GM18519 (cell line): Measurements from ENCODE around the gene HMBS.
A peak's percentile ranks its signal among the peaks of the same experiment; 100 is the strongest.

Source experiments
- ATAC-seq: cut with Tn5 transposase; IDR thresholded peaks from one replicate; pipeline ENCODE4 v1.9.1; 2021; ENCODE audit warnings: mild to moderate bottlenecking, moderate library complexity; ENCODE audit not compliant: unreplicated experiment, low FRiP score

HMBS gene

DNA sequence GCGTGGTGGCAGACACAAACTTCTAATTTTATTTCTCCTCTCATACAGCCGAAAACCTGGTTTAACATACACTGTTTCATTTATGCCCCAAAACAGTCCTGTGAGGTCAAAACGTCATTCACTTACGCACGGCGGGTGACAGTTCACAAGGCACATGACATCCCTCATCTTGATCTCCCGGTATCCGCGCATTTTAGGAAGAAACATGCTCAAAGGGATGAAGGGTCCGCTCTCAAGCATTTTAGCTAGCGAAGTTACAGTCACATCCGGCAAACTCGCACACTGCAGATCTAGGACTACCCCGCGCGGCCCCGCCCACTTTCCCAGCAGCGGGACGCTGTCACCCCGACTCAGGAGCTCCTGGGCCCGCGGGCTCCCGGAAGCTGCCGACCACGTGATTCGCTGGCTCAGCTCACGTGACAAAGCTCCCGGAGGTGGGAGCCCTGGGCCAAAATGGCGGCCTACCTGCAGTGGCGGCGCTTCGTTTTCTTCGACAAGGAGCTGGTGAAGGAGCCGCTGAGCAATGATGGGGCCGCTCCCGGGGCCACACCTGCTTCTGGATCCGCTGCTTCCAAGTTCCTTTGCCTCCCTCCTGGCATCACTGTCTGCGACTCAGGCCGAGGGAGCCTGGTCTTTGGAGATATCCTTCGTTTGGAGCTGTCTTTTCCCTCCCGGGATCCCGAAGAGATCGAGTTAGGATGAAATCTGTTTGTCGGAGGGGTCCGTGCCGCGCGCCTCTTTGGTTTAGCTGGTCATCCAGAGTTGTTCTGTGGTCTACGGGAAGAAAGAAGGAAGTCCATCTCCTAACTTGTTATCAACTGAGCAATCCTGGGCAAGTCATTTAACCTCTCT lies 17.1 kb upstream of the HMBS start, which contains the start of gene VPS11:
Gene VPS11, plus strand, starts transcription at position 448 of the 852 bp plus-strand sequence. Its CDS starts 6 bp downstream, at position 454.
- ATAC-seq, result peak; percentile 73

DNA sequence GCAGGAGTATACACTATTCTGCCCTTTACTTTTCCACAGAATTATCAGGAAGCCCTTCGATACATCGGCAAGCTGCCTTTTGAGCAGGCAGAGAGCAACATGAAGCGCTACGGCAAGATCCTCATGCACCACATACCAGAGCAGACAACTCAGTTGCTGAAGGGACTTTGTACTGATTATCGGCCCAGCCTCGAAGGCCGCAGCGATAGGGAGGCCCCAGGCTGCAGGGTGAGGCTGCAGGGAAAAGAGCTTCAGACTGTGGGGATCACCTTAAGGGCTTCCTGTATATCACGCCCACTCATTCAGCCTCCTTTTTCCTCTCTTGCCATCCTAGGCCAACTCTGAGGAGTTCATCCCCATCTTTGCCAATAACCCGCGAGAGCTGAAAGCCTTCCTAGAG lies 6.8 kb upstream of the HMBS start:
- ATAC-seq, result no peak

DNA sequence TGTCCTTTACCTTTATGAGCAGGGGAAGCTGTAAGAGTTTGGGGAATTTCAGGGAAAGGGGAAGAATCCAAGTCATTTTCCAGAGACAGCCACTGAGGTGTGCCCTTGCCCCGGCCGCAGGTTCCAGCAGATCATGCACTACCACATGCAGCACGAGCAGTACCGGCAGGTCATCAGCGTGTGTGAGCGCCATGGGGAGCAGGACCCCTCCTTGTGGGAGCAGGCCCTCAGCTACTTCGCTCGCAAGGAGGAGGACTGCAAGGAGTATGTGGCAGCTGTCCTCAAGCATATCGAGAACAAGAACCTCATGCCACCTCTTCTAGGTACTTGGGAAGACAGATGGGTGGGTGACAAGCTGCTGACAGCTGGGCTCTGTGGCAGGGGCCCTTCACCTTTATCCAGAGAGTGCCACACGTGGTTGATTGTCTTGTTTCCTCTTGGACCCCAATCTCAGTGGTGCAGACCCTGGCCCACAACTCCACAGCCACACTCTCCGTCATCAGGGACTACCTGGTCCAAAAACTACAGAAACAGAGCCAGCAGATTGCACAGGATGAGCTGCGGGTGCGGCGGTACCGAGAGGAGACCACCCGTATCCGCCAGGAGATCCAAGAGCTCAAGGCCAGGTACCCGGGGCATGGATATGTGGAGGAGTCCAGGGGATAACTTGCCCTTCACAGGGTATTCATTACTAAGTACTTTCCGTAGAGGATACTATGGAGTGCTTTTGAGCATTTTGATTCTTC lies 5.8 kb upstream of the HMBS start:
- no peak for ATAC-seq

DNA sequence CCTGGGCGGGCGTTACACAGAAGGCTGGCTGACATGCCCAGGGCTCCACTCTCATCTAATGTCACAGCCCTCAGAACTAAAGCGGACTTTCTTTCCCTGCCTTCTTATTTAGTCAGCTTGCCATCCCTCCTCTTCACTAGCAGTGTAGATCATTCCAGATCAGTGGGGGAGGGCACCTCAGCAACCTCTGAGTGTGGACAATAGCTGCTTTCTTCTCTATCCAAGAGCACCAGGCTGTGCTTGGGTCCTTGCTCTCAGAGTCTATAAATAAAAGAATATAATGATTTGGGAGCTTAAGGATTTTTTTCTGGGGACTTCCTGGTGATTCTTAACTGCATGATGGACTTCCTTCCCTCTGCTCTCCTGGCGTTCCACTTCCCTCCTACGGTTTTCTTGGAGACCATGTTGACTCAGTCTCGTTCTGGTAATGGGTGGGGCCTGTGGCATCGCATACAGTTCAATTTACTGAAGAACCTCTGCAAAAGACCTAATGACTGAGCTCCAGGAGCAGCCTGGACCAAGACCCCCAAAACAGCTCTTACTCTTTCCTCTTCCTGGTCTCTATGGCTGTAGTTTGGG lies 2.9 kb upstream of the HMBS start:
- no peak for ATAC-seq

DNA sequence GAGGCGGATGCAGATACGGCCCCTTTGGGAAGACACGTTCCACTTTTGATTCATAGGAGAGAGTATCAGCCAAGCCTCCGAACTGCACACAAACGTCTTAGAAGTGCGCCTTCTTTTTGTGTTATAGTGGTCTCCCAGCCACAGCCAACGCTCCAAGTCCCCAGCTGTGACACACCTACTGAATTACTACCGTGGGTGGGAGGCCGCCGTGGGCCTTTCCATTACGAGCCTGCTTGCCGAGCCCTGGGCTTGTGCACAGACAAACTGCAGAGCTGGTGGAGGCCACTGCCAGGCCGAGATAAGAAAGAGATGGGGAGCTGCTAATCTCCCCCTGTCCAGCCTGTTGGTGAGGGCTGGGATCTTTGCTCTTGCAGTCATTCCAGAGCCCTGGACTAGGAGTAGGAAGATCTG lies 761 bp downstream of the HMBS start:
- peak; percentile 7 for ATAC-seq

GRCh38 chr11:119087123-119087522 lies 2.4 kb downstream of the HMBS start:
- ATAC-seq, result no peak

DNA sequence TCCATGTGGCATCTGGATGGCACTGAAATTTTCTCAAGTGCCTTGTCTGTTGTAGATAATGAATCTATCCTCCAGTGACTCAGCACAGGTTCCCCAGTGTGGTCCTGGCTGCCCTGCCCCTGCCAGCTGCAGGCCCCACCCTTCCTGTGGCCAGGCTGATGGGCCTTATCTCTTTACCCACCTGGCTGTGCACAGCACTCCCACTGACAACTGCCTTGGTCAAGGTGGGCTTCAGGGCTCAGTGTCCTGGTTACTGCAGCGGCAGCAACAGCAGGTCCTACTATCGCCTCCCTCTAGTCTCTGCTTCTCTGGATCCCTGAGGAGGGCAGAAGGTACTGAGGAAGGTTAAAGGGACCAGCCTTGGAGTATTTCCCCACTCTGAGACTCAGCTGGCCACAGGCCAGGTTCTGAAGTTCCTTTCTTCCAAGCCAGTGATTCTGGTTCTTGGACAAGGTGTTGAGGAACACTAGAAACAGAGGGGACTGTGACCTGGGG lies 3.1 kb downstream of the HMBS start:
- ATAC-seq, result no peak

DNA sequence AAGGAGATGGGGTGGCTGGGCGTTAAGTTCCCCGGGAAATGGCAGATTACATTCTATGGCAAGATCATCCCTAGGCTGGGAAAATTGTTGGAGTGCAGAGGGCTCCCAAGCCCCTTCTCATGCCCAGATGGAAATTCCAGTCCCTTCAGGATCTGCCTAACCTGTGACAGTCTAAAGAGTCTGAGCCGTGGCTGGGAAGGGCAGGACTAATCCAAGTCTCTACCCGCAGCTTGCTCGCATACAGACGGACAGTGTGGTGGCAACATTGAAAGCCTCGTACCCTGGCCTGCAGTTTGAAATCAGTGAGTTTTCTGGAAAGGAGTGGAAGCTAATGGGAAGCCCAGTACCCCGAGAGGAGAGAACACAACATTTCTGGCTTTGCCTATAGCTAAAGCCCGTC lies 3.7 kb downstream of the HMBS start:
- no peak for ATAC-seq

DNA sequence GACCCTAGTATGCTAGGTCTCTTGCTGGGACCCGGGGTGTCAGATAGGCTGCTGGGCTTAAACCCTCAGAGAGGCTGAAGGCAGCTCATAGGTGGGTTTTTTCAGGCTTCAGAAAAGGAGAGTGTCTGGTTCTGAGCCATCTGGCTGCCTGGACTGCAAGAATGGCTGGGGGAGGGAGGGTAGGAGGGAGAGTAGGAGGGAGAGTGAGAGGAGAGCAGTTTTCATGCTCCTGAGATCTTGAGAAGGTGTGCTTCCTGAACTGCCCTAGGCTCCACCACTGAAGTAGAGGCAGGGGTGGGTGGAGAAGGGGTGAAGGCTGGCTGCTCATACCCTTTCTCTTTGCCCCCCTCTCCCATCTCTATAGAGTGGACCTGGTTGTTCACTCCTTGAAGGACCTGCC lies 4.6 kb downstream of the HMBS start:
- ATAC-seq, result no peak

DNA sequence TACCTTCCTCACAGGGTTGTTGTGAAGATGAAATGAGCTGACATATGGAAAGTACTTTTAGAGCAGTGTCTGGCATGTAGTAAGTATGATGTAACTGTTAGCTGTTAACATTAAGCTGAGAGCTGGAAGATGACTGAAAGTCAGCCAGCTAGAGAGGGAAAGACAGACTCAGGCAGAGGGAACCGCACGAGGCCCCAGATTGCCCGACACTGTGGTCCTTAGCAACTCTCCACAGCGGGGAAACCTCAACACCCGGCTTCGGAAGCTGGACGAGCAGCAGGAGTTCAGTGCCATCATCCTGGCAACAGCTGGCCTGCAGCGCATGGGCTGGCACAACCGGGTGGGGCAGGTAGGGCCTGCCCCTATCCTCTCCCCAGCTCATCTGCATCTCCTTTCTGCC lies 6.5 kb downstream of the HMBS start:
- ATAC-seq, result no peak

DNA sequence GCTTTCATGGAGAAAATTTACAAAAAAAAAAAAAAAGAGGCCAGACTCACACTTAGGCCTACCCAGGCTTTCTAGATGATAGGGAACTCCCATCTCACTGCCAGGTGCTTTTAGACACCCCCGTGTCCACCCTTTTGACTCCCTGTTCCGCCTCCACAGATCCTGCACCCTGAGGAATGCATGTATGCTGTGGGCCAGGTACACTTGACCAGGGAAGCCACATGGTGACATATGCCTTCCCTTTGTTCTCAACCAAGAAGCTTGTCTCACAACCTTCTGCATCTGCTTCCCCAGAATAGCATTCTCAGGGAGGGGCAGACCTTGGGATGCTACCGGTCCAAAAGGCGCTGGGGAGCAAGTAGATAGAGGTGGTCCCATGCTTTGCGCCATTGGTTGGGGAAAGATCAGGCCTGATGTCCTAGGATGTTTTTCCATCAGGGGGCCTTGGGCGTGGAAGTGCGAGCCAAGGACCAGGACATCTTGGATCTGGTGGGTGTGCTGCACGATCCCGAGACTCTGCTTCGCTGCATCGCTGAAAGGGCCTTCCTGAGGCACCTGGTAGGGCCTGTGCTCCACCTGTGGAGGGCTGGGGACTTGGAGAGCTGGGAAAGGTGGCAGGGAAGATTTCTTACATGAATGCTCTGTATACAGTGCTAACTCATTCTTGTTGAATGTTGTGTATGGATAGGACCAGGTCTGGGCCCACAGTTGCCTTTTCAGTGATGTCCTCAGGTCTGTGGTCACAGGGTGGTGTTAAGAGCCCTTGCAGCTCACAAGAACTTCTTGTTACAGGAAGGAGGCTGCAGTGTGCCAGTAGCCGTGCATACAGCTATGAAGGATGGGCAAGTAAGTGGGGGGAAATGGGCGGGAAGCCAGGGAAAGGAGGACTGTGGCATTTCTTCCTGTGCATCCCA lies 7.5 kb downstream of the HMBS start:
- no peak for ATAC-seq

- ATAC-seq, result no peak
These were observed 8.5 kb downstream of the HMBS start for GRCh38 chr11:119092880-119093842.

DNA sequence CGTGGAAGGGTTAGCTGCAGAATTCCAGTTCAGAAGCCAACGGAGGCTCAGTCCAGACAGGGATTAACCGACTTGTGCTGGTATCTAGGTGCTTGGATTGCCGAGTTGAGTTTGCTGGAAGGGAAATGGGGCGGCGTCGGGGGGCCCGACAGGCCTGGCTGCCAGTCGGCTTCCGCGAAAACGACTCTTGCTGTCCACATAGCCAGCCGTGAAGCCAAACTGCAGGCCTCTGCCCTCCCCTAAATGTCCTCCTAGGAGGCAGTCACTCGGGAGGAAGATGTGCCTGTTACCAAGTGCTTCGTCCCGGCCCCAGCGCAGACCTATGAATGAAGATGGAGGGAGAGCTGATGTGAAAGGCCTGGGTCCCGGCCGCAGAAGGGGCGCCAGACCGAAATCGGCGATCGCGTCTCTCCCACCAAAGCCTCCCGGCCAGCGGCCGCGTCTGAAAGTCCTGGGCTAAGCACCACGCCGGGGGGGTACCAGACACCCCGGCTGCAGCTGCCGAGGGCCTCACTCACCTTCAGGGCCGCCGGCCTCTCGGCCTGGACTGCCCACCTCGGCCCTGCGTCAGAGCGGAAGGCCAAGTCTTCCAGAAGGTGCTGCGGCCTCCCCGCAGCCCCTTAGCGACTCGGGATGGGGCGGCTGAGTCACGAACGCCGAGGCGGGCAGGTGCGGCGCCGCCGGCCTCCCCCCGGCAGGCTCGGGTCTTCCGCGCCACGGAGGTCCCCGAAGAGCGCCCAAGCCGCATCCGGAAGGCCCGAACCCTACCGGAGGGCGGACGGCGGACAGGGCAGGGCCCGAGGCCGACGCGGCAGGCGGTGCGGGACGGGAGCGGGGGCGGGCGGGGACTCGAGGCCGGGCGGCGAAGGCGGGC lies 9.5 kb downstream of the HMBS start:
- ATAC-seq, result no peak

- ATAC-seq, result peak; percentile 21
These were observed 10.1 kb downstream of the HMBS start for GRCh38 chr11:119094816-119095065.

DNA sequence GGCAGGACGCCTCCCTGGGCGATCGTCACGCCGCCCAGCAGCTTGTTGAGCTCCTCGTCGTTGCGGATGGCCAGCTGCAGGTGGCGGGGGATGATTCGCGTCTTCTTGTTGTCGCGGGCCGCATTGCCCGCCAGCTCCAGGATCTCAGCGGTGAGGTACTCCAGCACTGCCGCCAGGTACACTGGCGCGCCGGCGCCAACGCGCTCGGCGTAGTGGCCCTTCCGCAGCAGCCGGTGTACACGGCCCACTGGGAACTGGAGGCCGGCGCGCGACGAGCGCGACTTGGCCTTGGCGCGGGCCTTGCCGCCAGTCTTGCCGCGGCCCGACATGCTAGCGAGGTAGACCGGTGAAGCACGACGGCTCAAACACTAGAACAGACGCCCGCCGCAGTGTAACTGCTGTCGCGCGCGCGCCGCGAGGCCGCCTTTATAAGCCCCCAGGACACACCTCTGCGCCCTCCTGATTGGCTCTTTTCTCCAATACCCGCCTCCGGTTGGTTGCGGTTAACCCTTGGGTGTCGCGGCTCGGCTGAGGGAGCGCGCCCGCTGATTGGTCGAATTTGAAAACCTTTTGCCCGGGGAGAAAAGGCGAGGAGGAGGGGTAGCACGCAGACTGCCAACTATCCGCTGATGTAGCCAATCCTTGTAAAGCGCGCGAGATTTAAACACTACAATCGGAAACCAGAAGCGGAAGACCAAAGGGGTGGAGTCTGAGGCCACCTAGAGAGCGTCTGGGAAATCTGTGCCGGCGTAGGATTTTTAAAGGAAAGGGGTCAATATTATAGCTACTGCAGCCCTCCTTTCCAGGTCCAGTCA lies 10.6 kb downstream of the HMBS start:
- peak; percentile 72 for ATAC-seq

- no peak for ATAC-seq
These were observed 15.0 kb downstream of the HMBS start for GRCh38 chr11:119099711-119100110.

- no peak for ATAC-seq
These were observed 15.7 kb downstream of the HMBS start for GRCh38 chr11:119100246-119100970.
